ENCODE results near the gene HPS5.

GRCh38 chr11:18321578-18321968, 367 bp downstream of the HPS5 start:
- no peak for TF ChIP-seq EZH2 (IDR thresholded peaks at IDR 0.05; ENCODE audit: borderline replicate concordance, low read length)
- TF ChIP-seq, protein P1, sequence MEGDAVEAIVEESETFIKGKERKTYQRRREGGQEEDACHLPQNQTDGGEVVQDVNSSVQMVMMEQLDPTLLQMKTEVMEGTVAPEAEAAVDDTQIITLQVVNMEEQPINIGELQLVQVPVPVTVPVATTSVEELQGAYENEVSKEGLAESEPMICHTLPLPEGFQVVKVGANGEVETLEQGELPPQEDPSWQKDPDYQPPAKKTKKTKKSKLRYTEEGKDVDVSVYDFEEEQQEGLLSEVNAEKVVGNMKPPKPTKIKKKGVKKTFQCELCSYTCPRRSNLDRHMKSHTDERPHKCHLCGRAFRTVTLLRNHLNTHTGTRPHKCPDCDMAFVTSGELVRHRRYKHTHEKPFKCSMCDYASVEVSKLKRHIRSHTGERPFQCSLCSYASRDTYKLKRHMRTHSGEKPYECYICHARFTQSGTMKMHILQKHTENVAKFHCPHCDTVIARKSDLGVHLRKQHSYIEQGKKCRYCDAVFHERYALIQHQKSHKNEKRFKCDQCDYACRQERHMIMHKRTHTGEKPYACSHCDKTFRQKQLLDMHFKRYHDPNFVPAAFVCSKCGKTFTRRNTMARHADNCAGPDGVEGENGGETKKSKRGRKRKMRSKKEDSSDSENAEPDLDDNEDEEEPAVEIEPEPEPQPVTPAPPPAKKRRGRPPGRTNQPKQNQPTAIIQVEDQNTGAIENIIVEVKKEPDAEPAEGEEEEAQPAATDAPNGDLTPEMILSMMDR (conservative IDR thresholded peaks at IDR 0.05 in 1 of 2, IDR thresholded peaks at IDR 0.05 in 1 of 2; ENCODE audit: extremely low read depth in 1 of 2, insufficient read depth in 1 of 2, low read depth in 1 of 2, low read length in 2 of 2): no peak
